SKM-1 (cell line): Measurements from ENCODE around the gene MYO1A.
A peak's percentile ranks its signal among the peaks of the same experiment; 100 is the strongest.
"Not testable (repeated sequence)": the region's sequence is repeated elsewhere in the genome, so short reads cannot be mapped to it uniquely, and the experiment has no call there.

Experiments used
- DNase-seq: peaks from one replicate; lab custom pipeline; 2025; ENCODE audit not compliant: unreplicated experiment; lab: John Stamatoyannopoulos, UW

MYO1A gene

DNA sequence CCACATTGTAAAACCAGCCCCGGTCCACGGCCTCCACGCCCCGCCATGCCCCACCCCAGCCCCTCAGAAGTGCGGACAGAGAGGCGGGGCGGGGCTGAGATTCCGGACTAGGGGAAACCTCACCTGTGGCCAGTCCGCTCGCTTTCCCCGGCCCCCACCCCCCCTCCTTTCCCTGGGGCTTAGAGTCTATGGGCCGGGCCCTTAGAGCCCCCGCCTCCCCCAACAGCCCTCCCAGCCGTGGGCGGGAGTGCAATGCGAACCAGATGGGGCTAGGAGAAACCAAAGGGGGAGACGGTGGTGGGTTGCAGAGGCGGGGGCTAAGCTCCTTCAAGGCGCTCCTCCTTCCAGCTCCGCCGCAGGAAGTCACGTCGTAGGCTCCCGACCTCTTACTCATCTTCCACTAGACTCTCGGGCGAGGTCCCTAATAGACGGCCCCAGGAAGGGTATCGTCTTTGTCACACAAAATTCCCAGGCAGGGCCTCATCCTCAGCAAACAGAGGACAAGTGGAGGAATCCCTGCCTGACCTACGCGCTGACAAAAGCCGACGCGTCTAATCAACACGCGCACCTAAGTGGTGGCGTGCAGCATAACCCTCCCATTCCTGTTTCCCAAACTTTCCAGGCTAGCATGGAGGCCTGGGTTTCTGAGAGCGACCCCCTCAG is 37.9 kb upstream of the MYO1A start:
- no peak for DNase-seq

DNA sequence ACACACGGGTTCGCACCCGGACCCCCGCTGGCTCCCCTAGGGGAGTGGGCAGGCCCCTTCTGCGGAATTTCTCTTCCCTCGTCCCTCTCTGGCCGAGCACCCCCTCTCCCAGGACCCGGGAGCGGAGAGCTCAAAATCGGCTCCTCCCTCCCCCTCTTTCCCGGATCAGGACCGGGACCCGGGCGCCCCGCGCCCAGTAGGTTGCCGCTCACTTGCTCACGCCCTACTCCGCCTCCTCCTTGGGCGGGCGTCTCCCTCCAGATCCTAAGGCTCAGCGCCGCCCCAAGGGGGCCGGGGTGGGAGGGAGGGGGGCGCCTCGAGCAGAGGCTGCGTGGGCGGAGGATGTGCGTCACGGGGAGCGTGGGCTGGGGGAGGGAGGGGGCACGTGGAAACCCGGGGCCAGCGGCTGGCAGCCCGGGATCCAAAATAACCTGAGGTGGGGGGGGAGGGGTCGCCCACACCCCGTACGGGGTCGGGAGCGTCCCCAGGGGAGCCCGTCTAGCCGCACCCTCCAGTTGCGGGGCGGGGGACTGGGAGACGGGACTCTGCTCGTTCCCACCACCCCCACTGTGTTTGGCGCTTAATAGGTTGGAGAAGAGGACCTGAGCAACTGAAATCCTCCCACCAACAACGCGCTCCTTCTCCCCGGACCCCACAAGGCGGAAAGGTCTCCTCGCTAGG is 37.2 kb upstream of the MYO1A start:
- no peak for DNase-seq

DNA sequence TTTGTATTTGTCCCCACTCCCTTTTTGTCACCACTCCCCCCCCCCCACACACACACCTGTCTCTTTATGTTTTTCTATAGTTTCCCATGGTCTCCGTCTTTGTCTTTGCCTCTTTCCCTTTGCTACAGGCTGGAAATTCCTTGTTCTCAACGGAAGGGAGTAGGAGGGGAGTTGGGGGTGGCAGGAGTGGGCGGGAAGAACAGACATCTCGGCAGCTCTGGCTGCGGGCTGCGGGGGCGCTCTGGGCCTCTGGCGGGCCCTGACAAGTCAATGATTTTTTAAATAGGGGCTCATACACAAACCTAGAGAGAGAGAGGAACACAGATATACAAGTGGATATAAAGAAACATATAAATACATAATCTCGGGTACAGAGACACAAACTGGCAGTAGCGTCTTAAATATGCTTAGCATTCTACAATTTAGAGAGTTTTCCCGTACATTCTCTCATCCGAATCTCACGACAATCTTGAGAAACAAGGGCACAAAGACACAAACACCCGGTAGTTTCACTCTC is 36.6 kb upstream of the MYO1A start:
- no peak for DNase-seq

DNA sequence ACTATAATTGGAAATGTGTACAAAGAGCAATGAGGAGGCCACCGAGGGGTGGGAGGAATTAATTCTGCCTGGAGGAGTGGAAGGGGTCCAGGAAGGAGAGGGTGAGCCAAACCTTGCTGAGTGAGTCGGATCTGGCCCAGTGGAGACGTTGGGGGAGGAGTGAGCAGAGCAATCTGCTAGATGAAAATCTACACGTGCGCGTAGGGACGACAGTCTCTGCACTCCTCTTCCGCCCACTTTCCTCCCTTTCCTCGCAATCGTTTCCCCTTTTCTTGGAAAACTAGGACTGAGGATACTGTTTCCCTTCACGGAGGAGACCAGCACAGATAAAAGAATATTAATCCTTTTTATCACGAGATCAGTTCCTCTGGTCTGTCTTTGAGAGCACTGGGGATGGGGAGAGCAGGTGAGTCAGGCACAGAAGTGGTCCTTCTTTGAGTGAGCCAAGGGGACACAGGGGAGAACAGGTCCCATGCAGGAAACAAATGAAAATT is 36.1 kb upstream of the MYO1A start:
- no peak for DNase-seq

DNA sequence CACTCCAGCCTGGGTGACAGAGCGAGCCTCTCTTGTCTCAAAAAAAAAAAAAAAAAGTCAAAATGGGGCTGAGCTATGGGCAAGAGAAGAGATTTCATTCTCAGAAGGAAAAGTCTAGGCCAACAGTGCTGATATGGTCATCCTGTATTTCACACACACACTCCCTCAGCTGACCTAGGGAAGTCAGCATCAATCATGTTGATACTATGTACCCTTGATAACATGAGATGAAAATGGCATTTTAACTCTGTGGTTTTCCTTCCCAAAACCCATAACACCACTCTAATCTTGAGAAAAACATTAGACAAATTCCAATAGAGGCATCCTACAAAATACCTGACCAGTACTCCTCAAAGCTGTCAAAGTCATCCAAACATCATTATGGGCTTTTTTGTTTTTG is 30.9 kb upstream of the MYO1A start:
- DNase-seq: no peak

DNA sequence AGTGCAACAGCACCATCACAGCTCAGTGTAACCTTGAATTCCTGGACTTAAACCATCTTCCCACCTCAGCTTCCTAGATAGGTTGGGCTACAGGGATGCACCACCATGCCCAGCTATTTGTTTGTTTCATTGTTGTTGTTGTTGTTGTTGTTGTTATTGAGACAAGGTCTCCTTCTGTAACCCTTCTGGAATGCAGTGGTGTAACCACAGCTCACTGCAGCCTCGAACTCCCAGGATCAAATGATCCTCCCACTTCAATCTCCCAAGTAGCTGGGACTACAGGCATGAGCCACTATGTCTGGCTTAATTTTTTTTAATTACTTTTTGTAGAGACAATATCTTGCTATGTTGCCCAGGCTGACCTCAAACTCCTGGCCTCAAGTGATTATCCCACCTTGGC is 29.9 kb upstream of the MYO1A start:
- DNase-seq: no peak

DNA sequence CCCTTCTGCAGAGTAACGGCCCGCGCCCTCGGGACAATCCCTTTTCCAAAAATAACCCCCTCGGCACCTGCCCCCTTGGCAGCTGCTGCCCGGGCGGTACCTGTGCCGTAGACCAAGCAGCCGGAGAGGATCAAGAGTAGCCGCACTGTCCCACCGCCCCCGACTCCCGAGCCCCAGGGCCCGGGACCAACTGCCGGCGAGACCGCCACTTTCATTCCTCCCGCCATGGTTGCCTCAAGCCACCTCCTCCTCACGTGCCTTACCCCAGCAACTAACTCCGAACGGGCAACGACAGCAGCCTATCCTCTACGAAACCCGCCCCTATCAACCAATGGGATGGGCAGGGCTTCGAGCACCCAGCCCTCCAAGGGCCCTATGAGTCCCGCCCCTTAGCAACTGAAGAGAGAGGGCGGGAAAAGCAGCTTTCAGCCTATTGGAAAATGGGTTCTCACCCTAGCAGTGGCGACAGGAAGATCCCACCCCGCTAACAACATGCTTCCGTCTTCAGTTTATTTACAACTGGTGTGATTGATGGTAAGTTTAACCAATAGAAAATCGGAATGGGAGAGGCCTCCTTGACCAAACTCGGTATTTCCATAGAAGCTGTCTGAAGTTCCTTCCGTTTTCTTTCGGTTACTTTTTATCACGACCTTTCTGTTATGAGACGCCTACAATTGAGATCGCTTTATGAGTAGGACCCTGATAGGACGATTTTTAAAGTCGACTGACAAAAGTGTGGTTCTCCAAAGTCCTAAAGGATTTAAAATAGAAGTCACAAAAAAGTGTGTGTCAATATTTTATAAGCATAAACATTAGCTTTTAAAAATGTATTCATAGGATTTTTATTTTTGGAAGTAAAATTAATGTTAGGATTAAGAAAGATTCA is 28.8 kb upstream of the MYO1A start, which contains the start of gene NEMP1:
Gene NEMP1, minus strand, starts transcription at position 273 of the 886 bp plus-strand sequence. Its CDS starts 46 bp downstream, at position 227.
- DNase-seq: peak; percentile 92

DNA sequence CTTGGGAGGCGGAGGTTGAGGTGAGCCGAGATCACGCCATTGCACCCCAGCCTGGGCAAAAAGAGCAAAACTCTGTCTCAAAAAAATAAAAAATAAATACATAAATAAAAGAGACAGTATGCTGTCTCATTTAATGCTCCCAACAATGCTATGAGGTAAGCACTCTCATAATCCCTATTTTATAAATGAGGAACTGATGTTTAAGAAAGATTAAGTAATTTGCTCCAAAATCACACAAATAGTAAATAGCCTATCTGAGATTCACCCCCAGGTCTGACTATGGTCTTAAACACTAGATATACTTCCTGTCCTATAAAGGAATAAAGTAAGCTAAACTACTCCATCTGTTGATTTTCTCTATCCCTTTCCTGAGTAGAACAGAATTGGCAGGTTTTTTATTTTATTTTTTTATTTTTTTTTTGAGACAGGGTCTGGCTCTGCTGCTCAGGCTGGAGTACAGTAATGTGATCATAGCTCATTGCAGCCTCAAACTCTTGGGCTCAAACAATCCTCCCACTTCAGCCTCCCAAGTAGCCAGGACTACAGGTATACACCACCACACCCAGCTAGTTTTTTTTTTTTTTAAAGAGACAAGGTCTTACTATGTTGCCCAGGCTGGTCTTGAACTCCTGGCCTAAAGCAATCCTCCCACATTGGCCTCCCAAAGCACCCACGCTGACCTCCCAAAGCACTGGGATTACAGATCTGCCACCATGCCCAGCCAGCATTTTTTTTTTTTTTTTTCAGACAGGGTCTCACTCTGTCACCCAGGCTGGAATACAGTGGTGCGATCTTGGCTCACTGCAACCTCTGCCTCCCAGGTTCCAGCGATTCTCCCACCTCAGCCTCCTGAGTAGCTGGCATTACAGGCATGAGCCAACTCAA is 23.9 kb upstream of the MYO1A start:
- DNase-seq: not testable (repeated sequence)

DNA sequence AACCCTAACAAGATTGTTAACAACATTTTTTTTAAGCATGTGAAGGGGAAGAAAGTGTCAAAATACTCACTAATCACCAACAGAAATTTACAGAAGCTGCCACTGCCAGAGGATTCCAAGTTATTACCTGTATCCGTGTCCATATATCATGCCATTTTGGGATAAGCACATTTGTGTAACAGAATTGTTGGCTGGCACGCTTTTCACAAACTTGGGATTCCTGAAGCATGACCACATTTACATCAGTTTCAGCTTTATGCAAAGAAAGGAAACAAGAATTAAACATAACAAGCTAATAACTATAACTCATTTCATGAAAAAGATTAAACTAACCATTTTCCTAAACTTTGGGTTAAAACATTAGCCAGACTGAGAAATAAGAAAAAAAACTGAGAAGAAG is 22.7 kb upstream of the MYO1A start:
- no peak for DNase-seq

DNA sequence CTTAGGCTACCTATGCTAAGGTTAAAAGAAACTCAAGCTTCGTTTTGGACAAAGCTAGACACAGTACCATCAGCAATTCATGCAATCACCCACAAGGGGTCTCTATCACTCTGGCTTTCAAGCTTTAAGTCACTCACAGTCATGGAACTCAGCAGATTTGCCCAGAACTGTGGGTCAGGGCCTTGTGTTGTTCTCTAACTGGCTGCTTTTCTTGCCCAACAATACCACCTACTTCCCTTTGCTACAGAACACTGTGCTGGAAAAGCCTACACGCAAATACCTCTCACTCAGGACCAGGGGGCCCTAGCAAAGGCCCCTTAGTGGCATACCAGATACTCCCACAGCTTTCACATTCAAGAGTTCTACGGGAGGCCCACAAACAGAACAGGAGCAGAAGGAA is 19.6 kb upstream of the MYO1A start:
- peak; percentile 72 for DNase-seq

DNA sequence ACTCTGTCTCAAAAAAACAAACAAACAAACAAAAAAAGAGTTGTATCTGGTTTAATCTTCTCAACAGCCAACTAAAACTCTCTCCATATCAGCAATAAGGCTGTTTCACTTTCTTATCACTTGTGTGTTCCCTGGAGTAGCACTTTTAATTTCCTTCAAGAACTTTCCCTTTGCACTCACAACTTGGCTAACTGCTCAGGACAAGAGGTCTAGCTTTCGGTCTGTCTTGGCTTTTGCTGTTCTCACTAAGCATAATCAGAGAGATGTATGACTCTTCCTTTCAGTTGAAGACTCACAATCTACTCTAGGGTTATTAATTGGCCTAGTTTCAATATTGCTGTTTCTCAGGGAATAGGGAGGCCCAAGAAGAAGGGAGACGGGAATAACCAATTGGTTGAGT is 16.3 kb upstream of the MYO1A start:
- no peak for DNase-seq

DNA sequence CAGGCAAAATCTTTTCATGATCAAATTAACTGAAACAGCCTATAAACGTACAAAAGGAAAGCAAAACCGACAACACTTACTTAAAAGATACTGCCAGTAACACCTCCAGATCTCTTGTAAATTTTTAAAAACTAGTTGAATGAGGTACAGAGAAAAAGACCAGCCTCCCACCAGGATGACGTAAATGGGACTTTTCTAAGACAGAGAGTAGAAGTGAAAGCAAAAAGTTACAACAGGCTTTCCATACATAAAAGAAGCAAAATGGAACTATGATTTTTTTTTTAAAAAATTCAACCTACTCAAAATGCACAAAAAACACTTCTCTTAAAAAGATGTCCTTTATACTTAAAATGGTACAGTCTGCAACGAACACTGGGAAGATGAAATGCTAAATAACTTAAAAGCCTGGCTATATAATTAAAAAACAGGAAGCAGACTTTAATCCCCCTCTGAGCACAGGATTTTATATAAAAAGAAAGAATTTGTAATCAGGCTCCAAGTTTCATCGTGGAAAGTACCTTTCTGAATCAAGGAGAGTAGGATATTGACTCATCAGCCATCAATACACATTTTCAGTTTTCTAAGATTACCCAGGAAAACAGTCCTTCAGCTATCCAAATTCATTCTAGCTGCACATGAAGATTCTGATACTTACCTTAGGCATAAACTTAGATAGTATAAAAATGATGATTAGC is 14.2 kb upstream of the MYO1A start:
- no peak for DNase-seq

DNA sequence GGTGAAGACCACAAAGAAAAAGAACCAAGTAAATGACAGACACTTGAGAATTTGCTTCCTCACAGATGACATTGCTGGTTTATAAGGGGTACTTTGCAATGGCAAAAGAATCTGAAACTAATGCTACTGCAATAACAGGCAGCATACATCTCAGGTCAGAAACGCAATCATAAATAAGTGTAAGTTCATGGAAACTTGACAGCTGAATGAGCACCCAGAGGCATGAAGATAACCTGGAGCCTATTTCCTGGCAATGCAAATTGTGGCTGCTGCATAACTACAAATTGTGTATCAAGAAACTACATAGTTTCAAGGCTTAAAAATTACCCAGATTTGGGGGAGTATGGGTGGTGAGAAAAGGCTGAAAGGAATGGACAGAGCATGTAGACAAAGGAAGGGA is 8.5 kb upstream of the MYO1A start:
- no peak for DNase-seq

DNA sequence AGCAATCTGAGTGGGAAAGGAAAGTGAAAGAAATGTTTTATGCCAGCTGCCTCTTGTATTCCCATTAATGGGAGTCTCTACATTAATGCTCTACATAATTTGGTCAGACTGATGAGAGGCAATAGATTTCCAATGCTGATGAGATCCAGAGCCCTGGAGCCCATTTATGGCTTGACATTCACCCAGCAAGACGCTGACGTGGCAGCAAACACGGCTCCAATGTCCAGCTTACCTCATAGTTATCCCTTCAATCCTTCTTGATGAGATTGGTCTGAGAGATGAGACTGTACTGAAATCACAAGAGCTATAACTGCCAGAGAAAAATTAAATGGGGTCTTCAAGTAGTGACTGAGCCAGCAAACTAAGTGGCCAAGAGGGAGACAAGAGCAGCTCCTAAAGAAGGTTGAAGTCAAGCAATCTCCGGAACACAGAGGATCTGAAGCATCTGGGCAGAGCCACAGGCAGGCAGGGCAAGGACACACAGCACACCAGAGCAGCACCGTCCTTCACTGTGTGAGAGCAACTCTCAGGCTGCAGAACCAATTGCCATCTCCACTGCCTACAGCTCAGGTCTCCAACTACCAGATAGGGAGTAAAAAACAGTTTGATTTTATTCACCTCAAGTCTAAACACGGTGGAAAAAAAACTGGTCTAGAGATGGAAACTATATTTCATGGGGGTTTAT is 7.3 kb upstream of the MYO1A start:
- no peak for DNase-seq

DNA sequence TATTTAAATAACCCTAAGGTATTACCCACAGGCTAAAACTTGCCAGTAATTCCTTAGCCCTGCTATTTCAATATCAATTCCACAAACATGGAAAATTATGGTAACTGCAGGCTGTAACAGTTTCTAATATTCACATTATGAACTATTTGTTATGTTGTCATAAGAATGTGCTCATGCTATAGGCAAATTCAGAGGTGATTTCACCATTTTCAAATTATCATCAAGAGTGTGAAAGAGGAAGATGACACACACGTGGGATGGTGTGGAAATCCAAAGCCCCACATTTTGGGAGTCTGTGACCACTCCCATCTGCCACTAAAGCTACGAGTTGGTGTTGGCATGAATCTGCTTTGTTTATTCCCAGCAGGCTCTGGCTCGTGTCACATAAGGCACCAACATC is 5.9 kb upstream of the MYO1A start:
- no peak for DNase-seq

DNA sequence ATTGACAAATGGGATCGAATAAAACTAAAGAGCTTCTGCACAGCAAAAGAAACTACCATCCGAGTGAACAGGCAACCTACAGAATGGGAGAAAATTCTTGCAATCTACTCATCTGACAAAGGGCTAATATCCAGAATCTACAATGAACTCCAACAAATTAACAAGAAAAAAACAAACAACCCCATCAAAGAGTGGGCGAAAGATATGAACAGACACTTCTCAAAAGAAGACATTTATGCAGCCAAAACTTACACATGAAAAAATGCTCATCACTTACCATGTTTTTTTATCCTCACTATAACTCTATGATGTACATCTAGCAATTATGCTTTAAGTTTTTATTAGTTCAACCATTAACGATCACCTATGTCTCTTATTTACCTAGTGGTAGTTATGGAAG is 4.0 kb upstream of the MYO1A start:
- not testable (repeated sequence) for DNase-seq

DNA sequence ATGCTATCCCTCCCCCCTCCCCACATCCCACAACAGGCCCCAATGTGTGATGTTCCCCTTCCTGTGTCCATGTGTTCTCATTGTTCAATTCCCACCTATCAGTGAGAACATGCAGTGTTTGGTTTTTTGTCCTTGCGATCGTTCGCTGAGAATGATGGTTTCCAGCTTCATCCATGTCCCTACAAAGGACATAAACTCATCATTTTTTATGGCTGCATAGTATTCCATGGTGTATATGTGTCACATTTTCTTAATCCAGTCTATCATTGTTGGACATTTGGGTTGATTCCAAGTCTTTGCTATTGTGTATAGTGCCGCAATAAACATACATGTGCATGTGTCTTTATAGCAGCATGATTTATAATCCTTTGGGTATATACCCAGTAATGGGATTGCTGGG is 3.2 kb upstream of the MYO1A start:
- not testable (repeated sequence) for DNase-seq

DNA sequence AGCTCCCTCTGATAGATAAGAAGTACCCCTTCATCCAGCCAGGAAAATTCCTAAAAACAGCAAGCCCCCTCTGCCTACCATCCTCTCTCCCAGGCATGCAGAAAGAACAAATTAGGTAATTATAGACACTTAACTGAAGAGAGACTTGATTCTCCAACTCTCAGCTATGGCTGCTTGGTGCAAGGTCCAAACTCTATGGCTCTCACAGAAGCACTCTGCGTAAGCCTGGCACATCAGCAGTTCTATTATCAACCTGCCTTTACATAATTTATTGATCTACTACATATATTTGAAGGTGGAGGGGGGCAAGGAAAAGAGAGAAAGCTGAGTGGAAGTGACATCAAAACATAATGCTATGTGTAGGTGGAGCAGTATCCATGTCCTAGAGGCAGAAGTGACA is 1.1 kb upstream of the MYO1A start:
- DNase-seq: no peak

DNA sequence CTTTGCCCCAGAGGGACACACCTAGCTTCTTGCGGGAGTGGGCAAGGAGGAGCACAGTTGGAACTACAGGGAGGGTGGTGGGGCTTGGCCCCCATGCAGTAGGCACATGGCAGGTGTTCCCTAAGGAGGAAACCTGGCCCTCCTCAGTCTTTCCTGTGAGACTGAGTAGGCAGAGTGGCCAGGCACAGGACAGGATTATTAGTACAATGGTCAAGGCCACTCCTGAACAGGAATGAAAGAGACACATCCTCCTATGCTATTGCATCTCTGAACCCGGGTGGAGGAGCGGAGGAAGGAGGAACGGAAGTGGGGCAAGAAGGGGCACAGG is 846 bp downstream of the MYO1A start:
- DNase-seq: no peak
